ENCODE data around the gene CACNA1G.
A peak's percentile ranks its signal among the peaks of the same experiment; 100 is the strongest.

Gene CACNA1G

GRCh38 chr17:50523208-50523607, 37.3 kb upstream of the CACNA1G start:
- Mint-ChIP-seq H3K27me3 (peaks cover 0 to 3% of the 10 kb centered on the region in 2 donors), H3K36me3 (ENCODE audit: insufficient read depth) (no peaks in the 10 kb centered on the region), H3K9me3 (no peaks in the 10 kb centered on the region), H3K27ac (no peak overlapping the region), H3K4me3 (no peak overlapping the region), H3K4me1 (ENCODE audit: low read depth in 2 of 2) (no peaks in the 10 kb centered on the region)
- no peak for ATAC-seq (replicated peaks)
- no peak for DNase-seq

DNA sequence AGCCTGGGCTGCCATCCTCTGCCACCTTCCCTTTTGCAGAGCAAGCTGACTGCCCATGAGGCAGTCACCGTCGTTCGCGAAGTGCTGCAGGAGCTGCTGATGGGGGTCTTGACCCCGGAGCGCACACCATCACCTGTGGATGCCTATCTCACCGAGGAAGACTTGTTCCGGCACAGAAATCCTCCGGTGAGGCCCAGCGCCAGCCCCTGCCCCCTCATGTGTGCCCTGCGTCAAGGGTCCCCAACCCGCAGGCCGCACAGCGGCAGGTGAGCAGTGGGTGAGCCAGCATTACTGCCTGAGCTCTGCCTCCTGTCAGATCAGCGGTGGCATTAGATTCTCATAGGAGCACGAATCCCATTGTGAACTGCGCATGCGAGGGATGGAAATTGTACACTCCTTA, 35.7 kb upstream of the CACNA1G start:
- no peak for ATAC-seq (replicated peaks)
- no peak for DNase-seq
- H3K4me3 Mint-ChIP-seq = no peak overlapping the region
- no peak overlapping the region for H3K27ac Mint-ChIP-seq
- no peaks in the 10 kb centered on the region for H3K9me3 Mint-ChIP-seq
- H3K4me1 Mint-ChIP-seq (ENCODE audit: low read depth in 2 of 2) = no peaks in the 10 kb centered on the region
- peaks cover 10 to 19% of the 10 kb centered on the region in 2 donors for H3K27me3 Mint-ChIP-seq
- H3K36me3 Mint-ChIP-seq (ENCODE audit: insufficient read depth) = no peaks in the 10 kb centered on the region

DNA sequence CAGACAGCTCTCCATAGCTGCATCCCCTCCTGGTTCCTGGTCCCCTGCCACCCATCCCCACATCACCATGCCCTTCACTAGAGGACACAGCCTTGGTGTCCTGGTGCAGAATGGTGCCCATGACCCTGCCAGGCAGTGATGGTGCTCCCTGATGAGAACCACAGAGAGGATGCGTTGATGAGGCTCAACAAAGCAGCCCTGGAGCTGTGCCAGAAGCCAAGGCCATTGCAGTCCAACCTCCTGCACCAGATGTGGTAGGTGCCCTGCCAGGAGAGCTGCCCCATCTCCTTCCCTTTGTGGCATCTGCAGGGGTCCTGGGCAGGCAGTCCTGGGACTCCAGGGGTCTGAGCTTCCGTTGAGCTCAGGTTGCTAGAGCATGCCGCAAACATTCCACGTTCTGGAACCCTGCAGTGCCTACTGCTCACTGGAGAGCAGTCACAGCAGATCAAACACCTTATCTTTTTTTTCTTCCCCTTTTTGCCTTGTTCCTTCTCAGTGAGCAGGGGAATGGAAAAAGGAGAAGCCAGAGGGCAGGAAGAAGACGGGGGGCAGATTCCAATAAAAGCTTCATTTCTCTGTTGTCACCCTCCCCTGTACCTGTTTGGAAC, 33.3 kb upstream of the CACNA1G start:
- H3K4me1 Mint-ChIP-seq (ENCODE audit: low read depth in 2 of 2) = peaks cover 0 to 1% of the 10 kb centered on the region in 2 donors
- DNase-seq = no peak

DNA sequence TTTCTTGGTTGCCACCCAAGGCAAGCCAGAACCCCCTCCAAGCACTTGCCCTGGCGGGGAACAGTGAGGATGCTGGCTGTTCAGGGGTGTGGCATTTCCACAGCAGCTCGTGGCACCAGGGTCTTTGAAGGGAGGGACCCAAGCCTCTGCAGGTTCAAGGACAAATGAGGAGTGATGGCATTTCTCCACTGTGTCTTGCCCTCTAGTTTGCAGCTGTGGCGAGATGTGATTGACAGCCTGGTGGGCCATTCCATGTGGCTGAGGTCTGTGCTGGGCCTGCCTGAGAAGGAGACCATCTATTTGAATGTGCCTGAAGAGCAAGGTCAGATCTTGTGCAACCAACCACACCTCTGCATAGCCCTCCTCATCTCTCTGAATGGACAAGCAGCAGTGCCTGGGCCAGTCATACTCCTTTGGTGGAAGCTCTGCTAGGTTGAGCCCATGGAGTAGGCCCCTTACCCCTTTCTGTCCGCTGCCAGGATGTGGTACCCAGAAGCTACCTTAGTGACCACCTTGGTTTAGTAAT, 32.5 kb upstream of the CACNA1G start:
- Mint-ChIP-seq H3K4me1 (ENCODE audit: low read depth in 2 of 2) (peaks cover under 1 to 6% of the 10 kb centered on the region in 2 donors), H3K4me3 (no peak overlapping the region), H3K27me3 (peaks cover 35 to 51% of the 10 kb centered on the region in 2 donors), H3K27ac (no peak overlapping the region), H3K36me3 (ENCODE audit: insufficient read depth) (no peaks in the 10 kb centered on the region), H3K9me3 (no peaks in the 10 kb centered on the region)
- ATAC-seq (replicated peaks) (no peak), DNase-seq (no peak)

More for the DNA sequence above, 33.3 kb upstream of the CACNA1G start:
- peaks cover 34 to 43% of the 10 kb centered on the region in 2 donors for H3K27me3 Mint-ChIP-seq
- H3K36me3 Mint-ChIP-seq (ENCODE audit: insufficient read depth) = no peaks in the 10 kb centered on the region
- H3K27ac Mint-ChIP-seq = no peak overlapping the region
- ATAC-seq (replicated peaks) = no peak
- H3K9me3 Mint-ChIP-seq = no peaks in the 10 kb centered on the region
- no peak overlapping the region for H3K4me3 Mint-ChIP-seq

- DNase-seq (no peak), ATAC-seq (replicated peaks) (no peak)
- H3K36me3 Mint-ChIP-seq (ENCODE audit: insufficient read depth) = no peaks in the 10 kb centered on the region
- no peaks in the 10 kb centered on the region for H3K9me3 Mint-ChIP-seq
- peaks cover 12 to 18% of the 10 kb centered on the region in 2 donors for H3K4me1 Mint-ChIP-seq (ENCODE audit: low read depth in 2 of 2)
- H3K4me3 Mint-ChIP-seq = no peak overlapping the region
- H3K27ac Mint-ChIP-seq = no peak overlapping the region
- peaks cover 53 to 69% of the 10 kb centered on the region in 2 donors for H3K27me3 Mint-ChIP-seq
These were observed 30.7 kb upstream of the CACNA1G start for GRCh38 chr17:50529849-50530248.

DNA sequence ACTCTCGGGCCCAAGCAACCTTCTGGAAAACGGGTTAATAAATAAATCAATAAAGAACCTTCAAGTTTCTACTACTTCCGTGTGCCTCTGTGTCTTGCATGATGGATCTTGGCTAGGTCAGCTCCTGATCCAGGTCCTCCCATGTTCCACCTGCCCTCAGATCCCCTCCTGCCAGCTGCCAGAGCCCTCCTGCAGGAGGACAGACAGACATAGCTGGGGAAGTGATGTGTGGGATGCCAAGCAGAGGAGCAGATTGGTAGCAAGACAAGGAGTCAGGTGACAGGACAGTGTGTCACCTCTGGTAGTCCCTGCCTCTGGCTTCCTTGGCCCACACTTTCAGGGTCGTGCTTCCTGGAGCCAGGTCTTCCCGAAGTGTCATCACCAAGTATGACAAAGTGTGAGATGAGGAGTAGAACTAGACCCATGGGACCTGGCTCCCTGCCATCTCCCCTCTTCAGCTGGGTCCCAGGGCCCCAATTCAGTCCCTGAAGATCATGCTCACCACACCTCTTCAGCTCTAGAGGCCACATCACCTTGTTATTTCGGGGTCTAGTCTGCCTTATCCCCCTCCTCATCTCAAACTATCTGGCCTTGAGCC, 29.0 kb upstream of the CACNA1G start:
- H3K9me3 Mint-ChIP-seq = no peaks in the 10 kb centered on the region
- no peaks in the 10 kb centered on the region for H3K36me3 Mint-ChIP-seq (ENCODE audit: insufficient read depth)
- no peak for ATAC-seq (replicated peaks)
- H3K27me3 Mint-ChIP-seq = peaks cover 69 to 86% of the 10 kb centered on the region in 2 donors
- no peak for DNase-seq
- H3K4me1 Mint-ChIP-seq (ENCODE audit: low read depth in 2 of 2) = peaks cover 12 to 18% of the 10 kb centered on the region in 2 donors
- no peak overlapping the region for H3K4me3 Mint-ChIP-seq
- peak overlapping the region in 1 of 2 donors; percentile 60 for H3K27ac Mint-ChIP-seq

GRCh38 chr17:50532452-50533024, 28.0 kb upstream of the CACNA1G start, which contains the start of gene EPN3:
Gene EPN3, plus strand, starts transcription at chr17:50532735. Its CDS starts 3,822 bp downstream, at chr17:50536557.
- peaks cover 70 to 91% of the 10 kb centered on the region in 2 donors for H3K27me3 Mint-ChIP-seq
- peaks cover 12 to 18% of the 10 kb centered on the region in 2 donors for H3K4me1 Mint-ChIP-seq (ENCODE audit: low read depth in 2 of 2)
- no peak within 1 kb of the TSS for H3K27ac Mint-ChIP-seq
- no peak for ATAC-seq (replicated peaks)
- H3K36me3 Mint-ChIP-seq (ENCODE audit: insufficient read depth) = no peaks in the 10 kb centered on the region
- no peaks in the 10 kb centered on the region for H3K9me3 Mint-ChIP-seq
- no peak for DNase-seq
- peak within 1 kb of the TSS; percentile 36 to 61 for H3K4me3 Mint-ChIP-seq

DNA sequence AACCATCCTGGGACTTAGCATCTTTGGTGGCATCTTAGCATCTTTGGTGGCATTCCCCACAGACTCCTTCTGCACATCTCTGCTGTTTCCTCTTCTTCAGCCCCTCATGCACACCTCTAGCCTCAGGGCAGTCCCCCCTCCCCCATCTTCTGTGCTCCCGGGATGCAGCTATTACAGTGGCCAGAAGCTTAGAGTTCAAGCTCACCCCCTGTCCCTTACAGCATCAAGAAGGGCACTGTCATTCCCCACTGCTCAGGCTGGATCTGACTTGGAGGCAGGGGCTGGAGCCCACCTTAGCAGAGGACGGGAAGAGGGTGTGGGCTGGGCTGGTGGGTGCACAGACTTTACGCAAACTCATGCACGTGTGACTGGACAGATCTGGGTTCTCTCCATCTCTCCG, 27.3 kb upstream of the CACNA1G start:
- peak overlapping the region in 1 of 2 donors; percentile 36 for H3K4me3 Mint-ChIP-seq

GRCh38 chr17:50533720-50534148, 26.8 kb upstream of the CACNA1G start:
- peak overlapping the region; percentile 6 to 61 for H3K4me3 Mint-ChIP-seq
- ATAC-seq (replicated peaks) (no peak), DNase-seq (no peak)
- peaks cover 70 to 83% of the 10 kb centered on the region in 2 donors for H3K27me3 Mint-ChIP-seq
- peaks cover 12 to 18% of the 10 kb centered on the region in 2 donors for H3K4me1 Mint-ChIP-seq (ENCODE audit: low read depth in 2 of 2)
- H3K27ac Mint-ChIP-seq = no peak overlapping the region
- no peaks in the 10 kb centered on the region for H3K9me3 Mint-ChIP-seq
- H3K36me3 Mint-ChIP-seq (ENCODE audit: insufficient read depth) = no peaks in the 10 kb centered on the region

More for the DNA sequence above, 27.3 kb upstream of the CACNA1G start:
- H3K36me3 Mint-ChIP-seq (ENCODE audit: insufficient read depth) = no peaks in the 10 kb centered on the region
- H3K27ac Mint-ChIP-seq = no peak overlapping the region
- H3K4me1 Mint-ChIP-seq (ENCODE audit: low read depth in 2 of 2) = peaks cover 12 to 18% of the 10 kb centered on the region in 2 donors
- no peak for ATAC-seq (replicated peaks)
- DNase-seq = no peak
- H3K9me3 Mint-ChIP-seq = no peaks in the 10 kb centered on the region
- peaks cover 70 to 89% of the 10 kb centered on the region in 2 donors for H3K27me3 Mint-ChIP-seq

DNA sequence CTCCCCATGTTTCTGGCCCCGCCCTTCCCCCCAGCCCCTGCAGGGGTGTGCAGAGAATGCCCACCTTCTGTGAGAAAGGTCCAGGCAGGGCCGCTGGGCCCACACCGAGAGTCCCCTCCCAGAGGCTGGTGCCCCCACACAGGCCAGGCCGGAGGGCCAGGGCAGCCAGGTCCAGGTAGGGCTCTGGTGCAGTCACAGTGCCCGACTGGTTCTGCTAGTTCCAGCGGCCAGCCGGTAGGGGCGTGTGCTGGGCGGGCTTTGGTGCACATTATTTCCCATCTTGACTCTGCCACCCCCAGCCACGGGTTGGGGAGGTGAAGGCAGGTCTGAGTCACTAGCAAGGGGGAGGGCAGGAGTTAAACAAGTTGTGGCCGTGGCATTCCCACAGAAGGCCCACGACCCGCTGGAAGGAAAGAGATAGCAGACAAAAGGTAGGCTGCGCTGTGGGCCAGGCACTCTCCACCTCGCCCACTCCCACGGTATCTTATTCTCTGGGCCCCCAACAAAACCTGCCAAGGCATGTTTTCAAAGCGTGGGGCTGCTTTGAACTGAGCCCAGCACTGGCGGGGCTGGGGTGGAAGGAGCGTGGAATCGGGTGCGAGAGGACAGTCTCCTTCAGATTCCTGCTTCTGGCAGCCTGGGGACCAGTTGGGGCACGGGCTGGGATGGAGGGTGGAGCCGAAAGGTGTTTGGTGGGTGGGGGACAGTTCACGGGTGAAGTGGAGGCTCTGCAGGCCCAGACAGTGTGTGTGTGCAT, 26.1 kb upstream of the CACNA1G start:
- no peaks in the 10 kb centered on the region for H3K9me3 Mint-ChIP-seq
- peaks cover 64 to 76% of the 10 kb centered on the region in 2 donors for H3K27me3 Mint-ChIP-seq
- no peaks in the 10 kb centered on the region for H3K36me3 Mint-ChIP-seq (ENCODE audit: insufficient read depth)
- H3K4me3 Mint-ChIP-seq = peak overlapping the region in 1 of 2 donors; percentile 6
- no peak overlapping the region for H3K27ac Mint-ChIP-seq
- DNase-seq (no peak), ATAC-seq (replicated peaks) (peak; percentile 42)
- H3K4me1 Mint-ChIP-seq (ENCODE audit: low read depth in 2 of 2) = peaks cover 12 to 18% of the 10 kb centered on the region in 2 donors

- ATAC-seq (replicated peaks) (no peak), DNase-seq (no peak)
- Mint-ChIP-seq H3K27ac (no peak overlapping the region), H3K9me3 (no peaks in the 10 kb centered on the region), H3K36me3 (ENCODE audit: insufficient read depth) (no peaks in the 10 kb centered on the region), H3K4me3 (no peak overlapping the region), H3K4me1 (ENCODE audit: low read depth in 2 of 2) (peaks cover 12 to 18% of the 10 kb centered on the region in 2 donors), H3K27me3 (peaks cover 58 to 71% of the 10 kb centered on the region in 2 donors)
These were observed 25.6 kb upstream of the CACNA1G start for GRCh38 chr17:50534979-50535326.

DNA sequence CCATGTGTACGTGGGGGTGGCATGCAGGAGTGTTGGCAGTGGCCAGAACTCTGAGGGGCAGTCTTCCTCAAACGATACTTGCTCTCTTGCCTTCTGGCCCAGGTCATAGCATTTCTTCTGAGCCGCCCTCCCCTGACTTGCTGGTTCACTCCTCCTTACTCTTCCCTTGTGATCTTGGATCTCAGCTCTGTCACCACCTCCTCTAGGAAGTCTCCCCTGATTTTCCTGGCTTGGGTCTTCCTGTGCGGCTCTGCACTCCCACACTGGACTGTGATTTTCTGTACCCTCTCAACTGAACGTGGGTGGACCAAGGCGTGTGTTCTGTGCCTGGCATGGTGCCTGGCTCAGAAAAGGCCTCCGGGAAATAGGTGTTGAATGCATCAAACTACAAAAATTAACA, 25.1 kb upstream of the CACNA1G start:
- Mint-ChIP-seq H3K27ac (no peak overlapping the region), H3K4me1 (ENCODE audit: low read depth in 2 of 2) (peaks cover 12 to 18% of the 10 kb centered on the region in 2 donors), H3K27me3 (peaks cover 54 to 66% of the 10 kb centered on the region in 2 donors), H3K9me3 (no peaks in the 10 kb centered on the region), H3K4me3 (no peak overlapping the region), H3K36me3 (ENCODE audit: insufficient read depth) (no peaks in the 10 kb centered on the region)
- DNase-seq (no peak), ATAC-seq (replicated peaks) (no peak)
